SK-N-SH (cell line): ENCODE data around the gene UBXN2A.

Experiments used
- CHD2 ChIP-seq: fragments of 150-350 bp; IDR thresholded peaks from 2 replicates; pipeline ENCODE4 v1.6.1; 2018; ENCODE audit warnings: low read length; ENCODE audit not compliant: partially characterized antibody
- ELF1 ChIP-seq: IDR thresholded peaks from 2 replicates; pipeline ENCODE4 v1.4.0; 2012
- EP300 ChIP-seq, 2 experiments: IDR thresholded peaks; 2 replicates each; pipeline versions ENCODE4 v1.4.0 to v1.6.1; 2012; ENCODE audit warnings: borderline replicate concordance in 1 of 2, low read depth in 1 of 2, low read length in 1 of 2
- FOXM1 ChIP-seq: IDR thresholded peaks from 2 replicates; pipeline ENCODE4 v1.4.0; 2012; ENCODE audit warnings: low read depth, mild to moderate bottlenecking
- NFIC ChIP-seq: IDR thresholded peaks from 2 replicates; pipeline ENCODE4 v1.4.0; 2012; ENCODE audit warnings: borderline replicate concordance
- POLR2AphosphoS5 ChIP-seq: IDR thresholded peaks from 2 replicates; pipeline ENCODE4 v1.6.1; 2012; ENCODE audit warnings: low read depth, low read length
- SIN3A ChIP-seq: IDR thresholded peaks from 2 replicates; pipeline ENCODE4 v1.6.1; 2012; ENCODE audit warnings: low read depth, mild to moderate bottlenecking, low read length, moderate library complexity, borderline replicate concordance
- TAF1 ChIP-seq: IDR thresholded peaks from 2 replicates; pipeline ENCODE4 v1.6.1; 2012; ENCODE audit warnings: low read depth, mild to moderate bottlenecking, low read length, moderate library complexity, borderline replicate concordance
- TEAD4 ChIP-seq: IDR thresholded peaks from 2 replicates; pipeline ENCODE4 v1.4.0; 2012; ENCODE audit warnings: mild to moderate bottlenecking, borderline replicate concordance; ENCODE audit not compliant: insufficient read depth
- ZBTB33 ChIP-seq: IDR thresholded peaks from 2 replicates; pipeline ENCODE4 v1.4.0; 2012; ENCODE audit warnings: low read depth, borderline replicate concordance
- TF ChIP-seq, protein P1 (sequence below): fragments of 200-600 bp; sonication (generic); IDR thresholded peaks from 2 replicates; pipeline ENCODE4 v1.6.1; 2017; ENCODE audit warnings: antibody characterized with exemption, mild to moderate bottlenecking, moderate library complexity

DNA sequence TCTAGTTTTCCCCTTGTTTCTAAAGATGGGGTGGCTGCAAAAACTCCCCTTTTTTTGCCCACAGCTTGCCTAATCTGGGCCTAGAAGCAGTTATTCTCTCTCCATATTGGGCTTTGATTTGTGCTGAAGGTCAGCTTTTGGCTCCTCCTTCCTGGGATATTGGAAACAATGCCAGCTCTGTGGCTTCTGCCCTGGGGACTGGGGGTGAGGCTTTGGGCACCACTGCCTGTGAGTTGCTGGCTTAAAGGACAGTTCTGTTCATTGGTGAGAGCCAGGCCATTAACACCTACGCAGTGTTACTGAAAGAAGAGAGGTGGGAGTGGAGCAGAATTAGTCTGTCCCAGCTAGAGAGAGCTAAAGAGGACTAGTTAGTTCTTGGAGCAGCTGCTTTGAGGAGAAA lies 4.3 kb downstream of the UBXN2A start:
- TF ChIP-seq EP300 (IDR thresholded peaks at IDR 0.05; ENCODE audit: borderline replicate concordance in 1 of 2, low read depth in 1 of 2, low read length in 1 of 2), result no peak
- no peak for TF ChIP-seq FOXM1
- TF ChIP-seq, protein P1, sequence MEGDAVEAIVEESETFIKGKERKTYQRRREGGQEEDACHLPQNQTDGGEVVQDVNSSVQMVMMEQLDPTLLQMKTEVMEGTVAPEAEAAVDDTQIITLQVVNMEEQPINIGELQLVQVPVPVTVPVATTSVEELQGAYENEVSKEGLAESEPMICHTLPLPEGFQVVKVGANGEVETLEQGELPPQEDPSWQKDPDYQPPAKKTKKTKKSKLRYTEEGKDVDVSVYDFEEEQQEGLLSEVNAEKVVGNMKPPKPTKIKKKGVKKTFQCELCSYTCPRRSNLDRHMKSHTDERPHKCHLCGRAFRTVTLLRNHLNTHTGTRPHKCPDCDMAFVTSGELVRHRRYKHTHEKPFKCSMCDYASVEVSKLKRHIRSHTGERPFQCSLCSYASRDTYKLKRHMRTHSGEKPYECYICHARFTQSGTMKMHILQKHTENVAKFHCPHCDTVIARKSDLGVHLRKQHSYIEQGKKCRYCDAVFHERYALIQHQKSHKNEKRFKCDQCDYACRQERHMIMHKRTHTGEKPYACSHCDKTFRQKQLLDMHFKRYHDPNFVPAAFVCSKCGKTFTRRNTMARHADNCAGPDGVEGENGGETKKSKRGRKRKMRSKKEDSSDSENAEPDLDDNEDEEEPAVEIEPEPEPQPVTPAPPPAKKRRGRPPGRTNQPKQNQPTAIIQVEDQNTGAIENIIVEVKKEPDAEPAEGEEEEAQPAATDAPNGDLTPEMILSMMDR, result no peak
- TF ChIP-seq TEAD4, result no peak
- TF ChIP-seq CHD2, result no peak
- no peak for TF ChIP-seq POLR2AphosphoS5
- no peak for TF ChIP-seq ELF1
- no peak for TF ChIP-seq TAF1
- no peak for TF ChIP-seq ZBTB33
- TF ChIP-seq SIN3A, result no peak
- TF ChIP-seq NFIC, result no peak
